Lung (tissue), 12 donors: ENCODE measurements around the gene HOXC11. TPM values are rescaled to one million over a fixed set of nuclear protein-coding genes. Genes with fewer than 3 reads are reported as not detected.

Experiments used
- ATAC-seq: fragments of 200-7000 bp; cut with Tn5 transposase; one replicate; pipeline ENCODE4 v1.9.1; 2020; ENCODE audit warnings: moderate number of reproducible peaks; ENCODE audit not compliant: insufficient read depth, low FRiP score
- DNase-seq, 3 donors: peaks; one replicate each; pipeline ENCODE4 v3.0.0-alpha.2; 2013 to 2017
- H3K27ac ChIP-seq, 2 donors: one replicate each; pipeline ENCODE4 v1.5.1; 2013; ENCODE audit warnings: mild to moderate bottlenecking in 2 of 2, moderate library complexity in 2 of 2, control low read depth in 1 of 2, inconsistent platforms in 1 of 2, low read depth in 1 of 2, low read length in 1 of 2
- H3K27me3 ChIP-seq, 3 donors: one replicate each; pipeline ENCODE4 v1.5.1; 2013; ENCODE audit warnings: low read length in 2 of 3; ENCODE audit not compliant: control insufficient read depth in 3 of 3, insufficient read depth in 3 of 3
- H3K36me3 ChIP-seq, 4 donors: one replicate each; pipeline ENCODE4 v1.5.1; 2013; ENCODE audit warnings: low read length in 4 of 4, mild to moderate bottlenecking in 1 of 4, moderate library complexity in 1 of 4; ENCODE audit not compliant: control insufficient read depth in 4 of 4, insufficient read depth in 4 of 4
- H3K4me1 ChIP-seq, 5 donors: one replicate each; pipeline ENCODE4 v1.5.1; 2013; ENCODE audit warnings: low read length in 5 of 5, mild to moderate bottlenecking in 2 of 5, moderate library complexity in 1 of 5; ENCODE audit not compliant: control insufficient read depth in 5 of 5, insufficient read depth in 5 of 5
- H3K4me3 ChIP-seq: one replicate; pipeline ENCODE4 v1.5.1; 2013; ENCODE audit warnings: mild to moderate bottlenecking, control low read depth, moderate library complexity
- H3K9ac ChIP-seq, 2 donors: one replicate each; pipeline ENCODE4 v1.5.1; 2013; ENCODE audit warnings: low read length in 2 of 2, control low read depth in 1 of 2; ENCODE audit not compliant: insufficient read depth in 1 of 2
- H3K9me3 ChIP-seq, 4 donors: one replicate each; pipeline ENCODE4 v1.5.1; 2013; ENCODE audit warnings: low read length in 3 of 4, mild to moderate bottlenecking in 1 of 4, moderate library complexity in 1 of 4; ENCODE audit not compliant: control insufficient read depth in 4 of 4, insufficient read depth in 3 of 4
- WGBS, 2 donors: extraction: QIAGEN DNeasy Blood & Tissue Kit; methylation state at CpG; one replicate each; pipeline ENCODE4 v1.1.7; 2013; 5-methylcytosine and 5-hydroxymethylcytosine counted together
- polyA plus RNA-seq, 2 donors: library from polyadenylated mRNA; stranded (reverse); fragments of 200-250 nt; gene quantifications; one replicate each; pipeline ENCODE4 v1.2.1, GENCODE V29; 2013
- total RNA-seq, 2 donors: library from RNA; depleted of rRNA in 1 of 2; stranded (reverse); fragments of >200 nt in 1 of 2; gene quantifications; one replicate each; pipeline ENCODE4 v1.2.1, GENCODE V29; 2014 to 2021
- TF ChIP-seq, protein P1 (sequence below): IDR thresholded peaks from 2 replicates; pipeline ENCODE4 v1.5.1; 2012; ENCODE audit warnings: mild to moderate bottlenecking; ENCODE audit errors: control extremely low read depth, extremely low read depth
- donor health status: control.
- donor health status: control.
- donor health status: Bipolar disorder and iron deficiency.
- donor health status: healthy.
- donor health status: DM: yes; HTN: yes; CAD: no.

HOXC11 gene
- total and polyA plus RNA-seq, 4 donors = not detected

DNA sequence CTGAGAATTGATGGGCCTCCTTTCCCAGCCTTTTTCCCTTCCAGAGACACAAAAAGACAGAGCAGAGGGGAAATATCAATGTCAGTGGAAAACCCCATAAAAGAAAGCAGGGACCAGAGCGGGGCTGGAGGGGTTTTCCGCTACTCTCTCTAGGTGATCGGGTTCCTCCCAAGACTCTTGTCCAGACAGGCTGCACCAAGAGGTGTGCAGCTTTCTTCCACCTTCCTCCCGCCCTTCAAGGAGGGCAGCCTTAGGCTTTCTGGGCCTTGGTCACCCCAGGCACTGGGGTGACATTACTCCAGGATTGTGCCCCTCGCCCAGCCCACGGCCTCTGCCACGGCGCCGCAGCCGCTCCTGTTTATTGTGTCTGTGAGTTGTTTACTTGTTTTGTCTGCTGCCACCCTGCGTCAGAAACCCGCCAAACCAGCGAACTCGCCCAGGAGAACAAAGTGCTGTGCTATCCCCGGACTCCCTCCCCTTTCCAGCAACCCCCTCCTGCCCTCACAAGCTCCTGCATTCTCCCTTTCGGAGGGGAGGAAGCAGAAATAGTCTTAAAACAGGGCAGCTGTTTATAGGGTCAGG lies 48.6 kb downstream of the HOXC11 start:
- no peaks in the 10 kb centered on the region for H3K9me3 ChIP-seq
- ATAC-seq = no peak
- H3K4me1 ChIP-seq = peaks cover 0 to 28% (median 10%) of the 10 kb centered on the region in 5 donors
- H3K36me3 ChIP-seq = no peaks in the 10 kb centered on the region
- H3K27ac ChIP-seq = no peak overlapping the region
- 26 to 40% methylated on average over 16 of the region's 16 CpGs for WGBS, 2 donors
- H3K9ac ChIP-seq = no peak overlapping the region
- no peak overlapping the region for H3K4me3 ChIP-seq
- H3K27me3 ChIP-seq = peaks cover 12 to 90% (median 64%) of the 10 kb centered on the region in 3 donors
- TF ChIP-seq, protein P1, sequence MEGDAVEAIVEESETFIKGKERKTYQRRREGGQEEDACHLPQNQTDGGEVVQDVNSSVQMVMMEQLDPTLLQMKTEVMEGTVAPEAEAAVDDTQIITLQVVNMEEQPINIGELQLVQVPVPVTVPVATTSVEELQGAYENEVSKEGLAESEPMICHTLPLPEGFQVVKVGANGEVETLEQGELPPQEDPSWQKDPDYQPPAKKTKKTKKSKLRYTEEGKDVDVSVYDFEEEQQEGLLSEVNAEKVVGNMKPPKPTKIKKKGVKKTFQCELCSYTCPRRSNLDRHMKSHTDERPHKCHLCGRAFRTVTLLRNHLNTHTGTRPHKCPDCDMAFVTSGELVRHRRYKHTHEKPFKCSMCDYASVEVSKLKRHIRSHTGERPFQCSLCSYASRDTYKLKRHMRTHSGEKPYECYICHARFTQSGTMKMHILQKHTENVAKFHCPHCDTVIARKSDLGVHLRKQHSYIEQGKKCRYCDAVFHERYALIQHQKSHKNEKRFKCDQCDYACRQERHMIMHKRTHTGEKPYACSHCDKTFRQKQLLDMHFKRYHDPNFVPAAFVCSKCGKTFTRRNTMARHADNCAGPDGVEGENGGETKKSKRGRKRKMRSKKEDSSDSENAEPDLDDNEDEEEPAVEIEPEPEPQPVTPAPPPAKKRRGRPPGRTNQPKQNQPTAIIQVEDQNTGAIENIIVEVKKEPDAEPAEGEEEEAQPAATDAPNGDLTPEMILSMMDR = no peak
- DNase-seq = no peak

DNA sequence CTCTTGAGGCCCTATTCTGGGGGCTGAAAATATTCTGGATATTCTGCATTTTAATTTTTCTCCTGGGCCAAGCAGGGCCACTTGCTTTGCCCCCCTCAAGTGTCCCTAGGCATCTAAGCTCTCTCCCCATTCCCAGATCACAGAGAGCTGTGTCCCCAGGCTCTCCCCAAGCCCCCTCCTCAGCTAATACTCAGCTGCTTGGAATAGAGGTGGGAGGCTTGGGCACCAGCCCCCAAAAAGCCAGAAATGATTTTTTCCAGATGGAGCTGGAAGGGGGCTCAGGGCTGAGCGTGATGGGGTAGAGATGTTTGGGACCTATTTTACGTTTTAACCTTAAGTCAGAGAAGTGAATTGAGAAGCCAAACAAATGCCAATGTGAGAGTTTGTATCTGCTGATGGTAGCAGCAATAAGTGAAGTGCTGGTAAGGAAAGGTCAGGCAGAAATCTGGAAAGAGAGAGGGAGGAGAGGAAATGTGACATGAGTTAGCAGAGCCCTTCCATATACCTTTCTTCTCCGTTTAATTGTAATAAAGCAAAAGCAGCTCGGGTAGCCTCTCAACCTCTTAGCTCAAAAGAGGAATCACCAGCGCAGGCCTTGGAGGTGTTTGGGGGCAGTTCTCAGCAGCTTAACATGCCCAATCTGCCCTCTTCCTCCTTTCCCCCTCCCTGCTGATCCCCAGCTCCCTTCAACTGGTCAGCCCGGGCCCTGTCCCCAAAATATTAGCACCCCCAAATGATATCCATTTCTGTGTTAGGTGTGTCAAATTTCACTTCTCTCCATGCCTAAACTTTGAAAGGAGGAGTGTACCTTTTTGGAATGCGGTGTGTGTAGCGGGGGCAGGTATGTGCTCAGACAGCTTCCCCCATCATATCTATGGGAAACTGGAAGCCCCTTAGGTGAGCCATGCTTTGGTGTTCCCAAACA lies 50.3 kb downstream of the HOXC11 start:
- H3K27me3 ChIP-seq = peaks cover 9 to 91% (median 67%) of the 10 kb centered on the region in 3 donors
- DNase-seq = no peak
- 33 to 40% methylated on average over 8 of the region's 8 CpGs for WGBS, 2 donors

DNA sequence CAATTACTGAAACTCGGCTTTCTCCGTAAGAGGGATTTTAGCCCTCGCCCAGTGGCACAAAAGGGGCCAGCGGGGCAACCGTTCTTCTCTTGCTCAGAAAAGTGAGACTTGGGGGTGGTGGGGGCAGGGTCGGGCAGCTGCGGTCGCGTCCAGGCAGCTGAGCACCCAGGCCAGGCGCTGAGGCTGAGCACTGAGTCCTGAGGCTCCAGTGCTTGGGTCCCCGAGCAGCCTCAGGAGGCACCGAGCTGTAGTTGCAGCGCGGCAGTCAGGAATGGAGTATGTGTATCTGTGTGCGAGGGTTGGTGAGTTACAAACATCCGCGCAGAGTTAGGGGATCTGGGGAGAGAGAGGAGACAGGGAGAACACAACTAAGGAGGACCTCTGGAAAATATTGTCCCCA lies 51.2 kb downstream of the HOXC11 start:
- Histone ChIP-seq H3K4me1 (peaks cover 0 to 21% (median 3%) of the 10 kb centered on the region in 5 donors), H3K9ac (no peak overlapping the region), H3K36me3 (no peaks in the 10 kb centered on the region), H3K27me3 (peaks cover 9 to 93% (median 72%) of the 10 kb centered on the region in 3 donors), H3K9me3 (no peaks in the 10 kb centered on the region), H3K4me3 (no peak overlapping the region), H3K27ac (no peak overlapping the region)
- no peak for DNase-seq
- 23 to 31% methylated on average over 17 of the region's 17 CpGs for WGBS, 2 donors
- TF ChIP-seq, protein P1 = no peak
- no peak for ATAC-seq

More for the DNA sequence above, 50.3 kb downstream of the HOXC11 start:
- Histone ChIP-seq H3K36me3 (no peaks in the 10 kb centered on the region), H3K4me3 (no peak overlapping the region), H3K9ac (no peak overlapping the region), H3K27ac (no peak overlapping the region), H3K9me3 (no peaks in the 10 kb centered on the region), H3K4me1 (peaks cover 0 to 22% (median 5%) of the 10 kb centered on the region in 5 donors)
- no peak for ATAC-seq
- TF ChIP-seq, protein P1 = no peak
